Thyroid gland (tissue), 4 donors: ENCODE data around the gene UPB1. TPM values are rescaled to one million over a fixed set of nuclear protein-coding genes. Genes with fewer than 3 reads are reported as not detected.

ENCODE experiments used
- DNase-seq, 2 donors: peaks; one replicate each; pipeline ENCODE4 v3.0.0-alpha.2; 2019
- H3K27ac ChIP-seq, 3 donors: fragments of 200-600 bp; sonication (generic); 1 replicate in 2 of 3; 2 replicates in 1 of 3; pipeline ENCODE4 v1.5.1; 2016 to 2019; ENCODE audit warnings: mild to moderate bottlenecking in 1 of 3, moderate library complexity in 1 of 3
- H3K27me3 ChIP-seq: fragments of 200-600 bp; sonication (generic); one replicate; pipeline ENCODE4 v1.5.1; 2019
- H3K36me3 ChIP-seq, 2 donors: fragments of 200-600 bp; sonication (generic); one replicate each; pipeline ENCODE4 v1.5.1; 2016 to 2019
- H3K4me1 ChIP-seq, 2 donors: fragments of 200-600 bp; sonication (generic); one replicate each; pipeline ENCODE4 v1.5.1; 2017 to 2019
- H3K4me3 ChIP-seq, 3 donors: fragments of 200-600 bp; sonication (generic); replicated peaks in 1 of 3; 1 replicate in 2 of 3; 2 replicates in 1 of 3; pipeline ENCODE4 v1.5.1; 2016; ENCODE audit warnings: mild to moderate bottlenecking in 1 of 3
- H3K9me3 ChIP-seq: fragments of 200-600 bp; sonication (generic); one replicate; pipeline ENCODE4 v1.5.1; 2017
- POLR2A ChIP-seq, 2 donors: fragments of 450-650 bp; IDR thresholded peaks; one replicate each; pipeline ENCODE4 v1.6.1; 2017; ENCODE audit warnings: antibody characterized with exemption in 2 of 2, mild to moderate bottlenecking in 2 of 2, moderate library complexity in 1 of 2
- WGBS, 2 donors: methylation state at CpG; one replicate each; pipeline ENCODE4 v1.1.5; 2017; 5-methylcytosine and 5-hydroxymethylcytosine counted together
- intact Hi-C: fragments of 100-400 bp; cut with DNase I; formaldehyde crosslinking; loops from one replicate; pipeline ENCODE4 v1.15.1; 2023
- total RNA-seq, 4 donors: library from RNA; depleted of rRNA; stranded (reverse); fragments of >200 nt; gene quantifications; one replicate each; pipeline ENCODE4 v1.2.3, GENCODE V29; 2016
- TF ChIP-seq, protein P1 (sequence below), 6 experiments: fragments of 200-600 bp in 3 of 6; fragments of 450-650 bp in 3 of 6; sonication (generic) in 3 of 6; IDR thresholded peaks; one replicate each; pipeline ENCODE4 v1.5.1; 2016 to 2019; ENCODE audit warnings: antibody characterized with exemption in 6 of 6, mild to moderate bottlenecking in 2 of 6, inconsistent platforms in 1 of 6, moderate library complexity in 1 of 6

Gene UPB1
- total RNA-seq, 4 donors from 2014 or later, result not detected

DNA sequence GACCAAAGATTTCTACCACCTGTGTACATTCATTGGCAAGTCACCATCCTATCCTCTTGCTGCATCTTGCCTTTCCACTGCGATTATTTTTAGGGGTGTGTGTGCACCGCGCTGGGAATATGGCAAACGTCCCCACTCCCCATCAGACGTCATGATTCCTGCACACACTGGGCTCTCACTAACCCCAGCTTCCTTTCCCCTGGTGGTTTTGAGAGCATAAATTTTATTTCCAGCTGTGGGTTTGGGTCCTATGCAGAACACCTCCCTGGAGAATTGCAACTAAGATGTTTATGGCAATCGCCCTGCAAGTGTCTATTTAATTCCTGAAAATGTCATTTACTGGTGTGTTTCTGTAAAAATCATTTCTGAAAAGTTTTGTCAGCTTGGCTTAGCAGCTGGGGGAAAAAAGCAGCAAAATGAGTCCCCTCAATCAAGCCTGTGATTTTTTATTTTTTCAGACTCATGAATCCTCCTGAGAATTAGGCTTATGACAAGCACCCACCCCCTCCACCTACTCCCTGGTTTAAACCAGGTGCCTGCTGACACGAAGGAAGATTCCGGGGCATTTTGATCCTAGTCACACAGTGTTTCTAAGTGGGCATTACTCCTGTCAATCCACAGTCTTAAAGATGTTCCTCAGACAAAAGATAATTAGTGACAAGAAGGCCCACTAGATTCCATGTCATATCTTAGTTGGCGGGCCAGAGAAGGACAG is 23.8 kb downstream of the UPB1 start:
- 80 to 83% methylated on average over 9 of the region's 9 CpGs for WGBS, 2 donors

DNA sequence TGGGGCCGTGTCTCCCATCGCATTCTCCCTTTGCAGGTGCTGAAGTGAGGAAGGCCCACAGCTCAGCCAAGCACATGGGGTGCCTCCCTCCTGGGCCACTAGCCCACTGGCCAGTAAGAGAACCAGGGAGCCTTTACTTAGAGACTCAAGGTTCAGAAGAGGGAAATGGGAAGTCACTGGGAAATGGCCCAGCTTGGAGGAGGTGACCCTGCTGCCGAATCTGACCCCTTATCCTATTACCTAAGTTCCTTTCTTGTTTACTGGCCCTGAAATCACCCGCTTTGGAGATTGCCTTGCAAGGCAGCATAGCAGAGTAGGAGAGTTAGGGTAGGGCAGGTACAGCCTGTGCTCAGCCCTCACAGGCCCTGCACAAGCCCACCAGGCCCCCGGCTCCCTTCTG is 24.4 kb downstream of the UPB1 start:
- Histone ChIP-seq H3K36me3 (no peaks in the 10 kb centered on the region), H3K9me3 (no peaks in the 10 kb centered on the region), H3K4me3 (no peak overlapping the region), H3K4me1 (peaks cover 4 to 14% of the 10 kb centered on the region in 2 donors), H3K27me3 (no peaks in the 10 kb centered on the region), H3K27ac (no peak overlapping the region)
- intact Hi-C loops, result no loop called here
- TF ChIP-seq, protein P1, sequence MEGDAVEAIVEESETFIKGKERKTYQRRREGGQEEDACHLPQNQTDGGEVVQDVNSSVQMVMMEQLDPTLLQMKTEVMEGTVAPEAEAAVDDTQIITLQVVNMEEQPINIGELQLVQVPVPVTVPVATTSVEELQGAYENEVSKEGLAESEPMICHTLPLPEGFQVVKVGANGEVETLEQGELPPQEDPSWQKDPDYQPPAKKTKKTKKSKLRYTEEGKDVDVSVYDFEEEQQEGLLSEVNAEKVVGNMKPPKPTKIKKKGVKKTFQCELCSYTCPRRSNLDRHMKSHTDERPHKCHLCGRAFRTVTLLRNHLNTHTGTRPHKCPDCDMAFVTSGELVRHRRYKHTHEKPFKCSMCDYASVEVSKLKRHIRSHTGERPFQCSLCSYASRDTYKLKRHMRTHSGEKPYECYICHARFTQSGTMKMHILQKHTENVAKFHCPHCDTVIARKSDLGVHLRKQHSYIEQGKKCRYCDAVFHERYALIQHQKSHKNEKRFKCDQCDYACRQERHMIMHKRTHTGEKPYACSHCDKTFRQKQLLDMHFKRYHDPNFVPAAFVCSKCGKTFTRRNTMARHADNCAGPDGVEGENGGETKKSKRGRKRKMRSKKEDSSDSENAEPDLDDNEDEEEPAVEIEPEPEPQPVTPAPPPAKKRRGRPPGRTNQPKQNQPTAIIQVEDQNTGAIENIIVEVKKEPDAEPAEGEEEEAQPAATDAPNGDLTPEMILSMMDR (IDR thresholded peaks at IDR 0.05), result no peak
- no peak for TF ChIP-seq POLR2A (IDR thresholded peaks at IDR 0.05)
- no peak for DNase-seq
- WGBS, 2 donors, result 91 to 95% methylated on average over 5 of the region's 5 CpGs

More for the DNA sequence above, 23.8 kb downstream of the UPB1 start:
- Histone ChIP-seq H3K4me3 (no peak overlapping the region), H3K27me3 (no peaks in the 10 kb centered on the region), H3K36me3 (no peaks in the 10 kb centered on the region), H3K9me3 (no peaks in the 10 kb centered on the region), H3K4me1 (peaks cover 4 to 14% of the 10 kb centered on the region in 2 donors), H3K27ac (no peak overlapping the region)
- no peak for TF ChIP-seq POLR2A (IDR thresholded peaks at IDR 0.05)
- TF ChIP-seq, protein P1 (IDR thresholded peaks at IDR 0.05), result no peak
- DNase-seq, result no peak
- intact Hi-C loops, result no loop called here

DNA sequence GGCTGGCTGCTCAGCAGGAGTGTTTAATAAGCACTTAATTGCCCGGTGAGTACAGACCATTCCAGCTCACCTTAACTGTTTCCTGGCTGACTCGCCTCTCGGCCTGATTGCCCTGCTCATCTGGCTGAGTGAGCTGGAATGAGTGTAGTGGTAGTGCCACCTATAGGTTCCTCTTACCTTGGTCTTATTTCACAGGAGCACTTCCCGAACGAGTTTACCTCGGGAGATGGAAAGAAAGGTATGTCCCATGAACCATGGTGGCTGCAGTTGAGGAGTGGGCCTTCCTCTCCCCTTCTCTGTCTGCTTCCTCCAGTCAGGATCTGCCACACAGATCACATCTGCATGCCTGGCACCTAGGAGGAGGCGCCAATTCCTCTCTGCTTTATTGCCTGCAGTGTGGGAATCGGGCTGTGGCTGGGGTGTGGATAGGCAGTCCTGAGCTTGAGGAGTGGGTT is 26.7 kb downstream of the UPB1 start:
- no peak overlapping the region for H3K4me3 ChIP-seq
- no peaks in the 10 kb centered on the region for H3K36me3 ChIP-seq
- 22 to 27% methylated on average over 8 of the region's 8 CpGs for WGBS, 2 donors
- no peaks in the 10 kb centered on the region for H3K9me3 ChIP-seq
- H3K27me3 ChIP-seq, result no peaks in the 10 kb centered on the region
- TF ChIP-seq POLR2A (IDR thresholded peaks at IDR 0.05), result no peak
- TF ChIP-seq, protein P1 (IDR thresholded peaks at IDR 0.05), result peak in 5 of 6 experiments; percentile 15 to 73 (median 56)
- peak; percentile 80 for DNase-seq
- intact Hi-C loops, result loop anchor here (5.0 kb wide), 2 partner anchors 100 to 195 kb away; no protein-coding TSS in a partner anchor
- peaks cover 4 to 9% of the 10 kb centered on the region in 2 donors for H3K4me1 ChIP-seq
- no peak overlapping the region for H3K27ac ChIP-seq

DNA sequence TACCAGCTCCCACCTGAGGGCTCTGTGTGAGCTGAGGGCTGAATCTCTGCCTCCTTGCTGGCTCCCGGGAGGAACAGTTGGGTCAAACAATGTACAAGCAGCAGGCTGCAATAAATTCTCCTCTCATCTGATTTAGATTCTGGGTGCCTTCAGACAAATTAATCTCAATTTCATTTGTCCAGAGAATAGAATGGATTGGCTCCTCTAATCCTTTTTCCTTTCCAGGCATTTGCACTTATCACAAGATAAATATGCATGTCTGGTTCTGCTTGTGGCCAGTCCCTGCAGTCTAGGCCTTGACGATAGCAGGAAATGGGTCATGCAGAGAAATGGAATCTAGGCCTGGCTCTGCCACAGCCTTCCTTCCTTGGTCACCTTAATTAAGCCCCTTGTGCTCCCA is 28.7 kb downstream of the UPB1 start:
- DNase-seq, result no peak
- intact Hi-C loops, result loop anchor here (5.0 kb wide), 2 partner anchors 102 to 197 kb away; no protein-coding TSS in a partner anchor
- Histone ChIP-seq H3K9me3 (no peaks in the 10 kb centered on the region), H3K27ac (no peak overlapping the region), H3K27me3 (no peaks in the 10 kb centered on the region), H3K4me1 (peaks cover 4 to 9% of the 10 kb centered on the region in 2 donors), H3K36me3 (no peaks in the 10 kb centered on the region), H3K4me3 (no peak overlapping the region)
- TF ChIP-seq POLR2A (IDR thresholded peaks at IDR 0.05), result no peak
- TF ChIP-seq, protein P1 (IDR thresholded peaks at IDR 0.05), result no peak
- 89 to 93% methylated on average over 2 of the region's 2 CpGs for WGBS, 2 donors

DNA sequence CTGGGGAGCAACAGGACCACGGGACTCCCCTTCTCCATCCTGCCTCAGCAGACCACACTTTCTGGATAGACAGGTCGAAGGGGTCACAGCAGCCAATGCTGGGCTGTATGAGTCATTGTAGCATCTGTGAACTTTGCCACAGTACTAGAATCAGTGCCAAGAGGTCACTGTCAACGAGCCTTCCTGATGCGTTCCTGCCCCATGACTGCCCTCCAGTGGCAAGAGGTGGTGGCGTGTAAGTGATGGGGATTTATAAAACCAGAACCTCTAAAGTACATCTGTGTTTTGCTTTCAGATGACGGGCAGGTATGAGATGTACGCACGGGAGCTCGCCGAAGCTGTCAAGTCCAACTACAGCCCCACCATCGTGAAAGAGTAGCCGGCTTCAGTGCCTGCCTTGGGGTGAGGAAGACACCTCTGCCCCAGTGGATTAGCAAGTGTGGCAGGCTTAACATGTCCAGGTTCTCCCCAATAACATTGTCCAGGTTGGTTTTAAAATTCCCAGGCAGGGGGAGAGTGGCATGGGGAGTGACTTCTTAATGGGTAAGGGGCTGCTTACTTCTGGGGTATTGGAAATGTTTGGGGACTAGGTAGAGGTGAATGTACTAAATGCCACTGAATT is 30.4 kb downstream of the UPB1 start:
- intact Hi-C loops, result no loop called here
- Histone ChIP-seq H3K27ac (no peak overlapping the region), H3K4me3 (no peak overlapping the region), H3K27me3 (no peaks in the 10 kb centered on the region), H3K36me3 (no peaks in the 10 kb centered on the region), H3K4me1 (peaks cover 4 to 9% of the 10 kb centered on the region in 2 donors), H3K9me3 (no peaks in the 10 kb centered on the region)
- peak; percentile 72 to 75 for DNase-seq
- 10 to 11% methylated on average over 5 to 12 of the region's 12 CpGs for WGBS, 2 donors
- no peak for TF ChIP-seq POLR2A (IDR thresholded peaks at IDR 0.05)
- TF ChIP-seq, protein P1 (IDR thresholded peaks at IDR 0.05), result peak; percentile 68 to 88 (median 78)
